ENCODE measurements around the gene RACGAP1. TPM values are rescaled to one million over a fixed set of nuclear protein-coding genes. Genes with fewer than 3 reads are reported as not detected.

RACGAP1 gene
- total RNA-seq, 1 experiment from 2014 or later = 147 TPM

DNA sequence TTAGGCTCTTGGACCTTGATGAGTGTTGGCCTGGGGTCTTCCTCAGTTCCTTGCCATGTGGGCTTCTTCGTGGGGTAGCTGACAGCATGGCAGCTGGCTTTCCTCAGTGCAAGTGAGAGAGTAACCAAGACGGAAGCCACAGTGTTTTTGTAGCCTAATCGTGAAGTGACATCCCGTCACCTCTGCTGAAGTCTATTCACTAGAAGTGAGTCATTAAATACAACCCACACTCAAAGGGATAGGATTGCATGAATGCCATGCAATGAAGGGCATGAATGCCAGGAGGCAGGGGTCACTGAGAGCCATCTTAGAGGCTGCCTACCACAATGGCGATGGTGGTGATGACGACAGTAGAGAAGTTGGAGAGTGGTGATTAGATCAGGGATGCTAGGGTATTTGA is 18.6 kb upstream of the RACGAP1 start:
- POLR2A ChIA-PET = interaction anchor here (0.6 kb wide), 1 partner anchor 108 kb away, joined by 8 read pairs; no protein-coding TSS in a partner anchor
- in situ Hi-C loops (cut with HindIII; ENCODE audit: low pct_unique_long_range_greater_than_20kb, low sequenced_read_pairs) (no loop called here), intact Hi-C loops (cut with micrococcal nuclease; ENCODE audit: unreplicated experiment) (no loop called here)
- TF ChIP-seq SIN3A (IDR thresholded peaks at IDR 0.05; ENCODE audit: borderline replicate concordance, insufficient read depth, low read depth, low read length) = no peak
- TF ChIP-seq POLR2AphosphoS5 (IDR thresholded peaks at IDR 0.05; ENCODE audit: low read depth, low read length) = no peak
- TF ChIP-seq TCF7L2 (IDR thresholded peaks at IDR 0.05; ENCODE audit: low read depth, low read length) = no peak
- no peak for TF ChIP-seq REST (IDR thresholded peaks at IDR 0.05; ENCODE audit: insufficient read depth in 1 of 2, low read depth in 2 of 2, low read length in 1 of 2)
- TF ChIP-seq CTCF (IDR thresholded peaks at IDR 0.05) = no peak
- no peaks in the 10 kb centered on the region for H3K27me3 ChIP-seq (ENCODE audit: control insufficient read depth, insufficient read depth, low read length)
- H3K36me3 ChIP-seq (ENCODE audit: control insufficient read depth, insufficient read depth, low read length) = no peaks in the 10 kb centered on the region
- DNase-seq (ENCODE audit: low read depth, low spot score) = no peak
- ATAC-seq = no peak
- BruUV-seq (replicated peaks) = no TSS peak
- H3K4me3 ChIP-seq (ENCODE audit: low read depth in 2 of 2, low read length in 2 of 2) = no peak overlapping the region
- CTCF ChIA-PET = interaction anchor here (1.5 kb wide), 1 partner anchor 12 kb away, joined by 5 read pairs; no protein-coding TSS in a partner anchor
- no peaks in the 10 kb centered on the region for H3K9me3 ChIP-seq (ENCODE audit: control insufficient read depth, insufficient read depth, low read depth, low read length)
- no peak overlapping the region for H3K27ac ChIP-seq (ENCODE audit: low read length)
- no peaks in the 10 kb centered on the region for H3K4me1 ChIP-seq (ENCODE audit: control insufficient read depth, insufficient read depth, low read length)

DNA sequence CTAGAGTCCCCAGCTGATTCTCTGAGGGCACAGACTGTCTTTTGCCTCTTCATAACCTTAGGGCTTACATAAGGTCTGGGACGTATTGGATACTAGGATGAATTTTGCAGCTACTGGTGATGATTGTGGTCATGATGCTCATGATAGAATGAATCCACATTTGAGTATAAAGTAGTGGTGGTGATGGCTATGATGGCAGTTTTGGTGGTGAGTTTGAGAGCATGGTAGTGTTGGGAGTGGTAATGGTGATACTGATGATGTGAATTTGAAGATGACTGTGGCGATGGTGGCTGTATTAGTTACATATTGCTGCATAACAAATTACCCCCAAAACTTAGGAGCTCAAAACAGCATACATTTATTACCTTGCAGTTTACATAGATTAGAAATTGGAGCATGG is 18.0 kb upstream of the RACGAP1 start:
- in situ Hi-C loops (cut with HindIII; ENCODE audit: low pct_unique_long_range_greater_than_20kb, low sequenced_read_pairs) = no loop called here
- ATAC-seq (no peak), DNase-seq (ENCODE audit: low read depth, low spot score) (no peak)
- CTCF ChIA-PET = interaction anchor here (1.5 kb wide), 1 partner anchor 12 kb away, joined by 5 read pairs; no protein-coding TSS in a partner anchor
- TF ChIP-seq SIN3A (IDR thresholded peaks at IDR 0.05; ENCODE audit: borderline replicate concordance, insufficient read depth, low read depth, low read length) (no peak), CTCF (IDR thresholded peaks at IDR 0.05) (no peak), REST (IDR thresholded peaks at IDR 0.05; ENCODE audit: insufficient read depth in 1 of 2, low read depth in 2 of 2, low read length in 1 of 2) (no peak), POLR2AphosphoS5 (IDR thresholded peaks at IDR 0.05; ENCODE audit: low read depth, low read length) (no peak)
- H3K9me3 ChIP-seq (ENCODE audit: control insufficient read depth, insufficient read depth, low read depth, low read length) = no peaks in the 10 kb centered on the region
- no peaks in the 10 kb centered on the region for H3K4me1 ChIP-seq (ENCODE audit: control insufficient read depth, insufficient read depth, low read length)
- no peak overlapping the region for H3K4me3 ChIP-seq (ENCODE audit: low read depth in 2 of 2, low read length in 2 of 2)
- H3K27me3 ChIP-seq (ENCODE audit: control insufficient read depth, insufficient read depth, low read length) = no peaks in the 10 kb centered on the region
- intact Hi-C loops (cut with micrococcal nuclease; ENCODE audit: unreplicated experiment) = no loop called here
- H3K36me3 ChIP-seq (ENCODE audit: control insufficient read depth, insufficient read depth, low read length) = no peaks in the 10 kb centered on the region
- no TSS peak for BruUV-seq (replicated peaks)
- POLR2A ChIA-PET = no interaction called here
- no peak overlapping the region for H3K27ac ChIP-seq (ENCODE audit: low read length)
